K562 (cell line): ENCODE measurements around the gene CAPN5. TPM values are rescaled to one million over a fixed set of nuclear protein-coding genes. Genes with fewer than 3 reads are reported as not detected.

ENCODE experiments used
- ATAC-seq: fragments of 200-7000 bp; cut with Tn5 transposase; 3 replicates; pipeline ENCODE4 v1.9.1; 2020; ENCODE audit warnings: moderate library complexity
- BruUV-seq: library from RNA; stranded (reverse); fragments of 400-500 nt; replicated peaks from 2 replicates; lab custom pipeline; 2021; lab: Mats Ljungman, UMichigan
- CTCF ChIA-PET: fragments of 300-600 bp; formaldehyde crosslinking; extraction: SDS; loops from one replicate; lab custom pipeline; 2021; ENCODE audit warnings: low intra/inter-chr PET ratio; lab: Yijun Ruan, JAX
- POLR2A ChIA-PET: fragments of 300-600, 350-650 bp; sonication (Branson Sonifier 250); formaldehyde crosslinking; extraction: SDS; loops from one replicate; lab custom pipeline; 2021; ENCODE audit warnings: antibody characterized with exemption, inconsistent platforms; lab: Yijun Ruan, JAX
- DNase-seq, 4 experiments: peaks; one replicate each; pipeline versions ENCODE4 v3.0.0 to v3.0.0-alpha.2; 2011 to 2018; ENCODE audit warnings: low spot score in 3 of 4, mixed read lengths in 3 of 4; ENCODE audit errors: extremely low read depth in 1 of 4
- FAIRE-seq: peaks from 2 replicates; lab custom pipeline; 2011; peaks lifted over from hg19 to GRCh38; lab: Jason Lieb, UNC
- H2AFZ ChIP-seq: 2 replicates; pipeline ENCODE4 v1.6.0; 2011; ENCODE audit warnings: low read depth, low read length, control low read depth, inconsistent platforms
- H3K27ac ChIP-seq: fragments of 200-600 bp; 3 replicates; pipeline ENCODE4 v1.8.0; 2011; ENCODE audit warnings: low read depth, mild to moderate bottlenecking, control low read depth, inconsistent platforms, low read length, moderate library complexity, mixed read lengths; ENCODE audit errors: extremely low read depth
- H3K27me3 ChIP-seq, 2 experiments: fragments of 300-600 bp in 1 of 2; 2 replicates in 1 of 2; 3 replicates in 1 of 2; pipeline versions ENCODE4 v1.6.0 to v1.8.0; 2011; ENCODE audit warnings: inconsistent platforms in 2 of 2, low read length in 2 of 2, mild to moderate bottlenecking in 1 of 2, mixed read lengths in 1 of 2, moderate library complexity in 1 of 2; ENCODE audit not compliant: control insufficient read depth in 2 of 2, insufficient read depth in 2 of 2
- H3K36me3 ChIP-seq: fragments of 300-600 bp; 3 replicates; pipeline ENCODE4 v1.8.0; 2011; ENCODE audit warnings: mild to moderate bottlenecking, low read length, inconsistent platforms; ENCODE audit not compliant: control insufficient read depth, insufficient read depth
- H3K4me1 ChIP-seq, 2 experiments: fragments of 200-600 bp in 1 of 2; replicated peaks in 1 of 2; 2 replicates in 1 of 2; 3 replicates in 1 of 2; pipeline versions ENCODE4 v1.5.1 to v1.8.0; 2011; ENCODE audit warnings: inconsistent platforms in 2 of 2, low read length in 2 of 2, mild to moderate bottlenecking in 1 of 2, mixed read lengths in 1 of 2, moderate library complexity in 1 of 2; ENCODE audit not compliant: control insufficient read depth in 2 of 2, insufficient read depth in 2 of 2
- H3K4me2 ChIP-seq: 2 replicates; pipeline ENCODE4 v1.6.1; 2011; ENCODE audit warnings: low read length, control low read depth, inconsistent platforms, mixed read lengths; ENCODE audit not compliant: insufficient read depth
- H3K4me3 ChIP-seq: fragments of 200-600 bp; sonication (generic), shearing (Covaris generic); 2 replicates; pipeline ENCODE4 v1.5.1; 2016; ENCODE audit warnings: control low read depth, inconsistent platforms
- H3K79me2 ChIP-seq: fragments of 200-600 bp; 3 replicates; pipeline ENCODE4 v1.8.0; 2011; ENCODE audit warnings: low read length, inconsistent platforms; ENCODE audit not compliant: control insufficient read depth, insufficient read depth
- H3K9ac ChIP-seq, 2 experiments: 2 replicates each; pipeline versions ENCODE4 v1.6.0 to v1.6.1; 2011; ENCODE audit warnings: low read depth in 2 of 2, low read length in 2 of 2, control low read depth in 1 of 2, inconsistent platforms in 1 of 2, mild to moderate bottlenecking in 1 of 2, mixed read lengths in 1 of 2; ENCODE audit not compliant: insufficient read depth in 1 of 2
- H3K9me1 ChIP-seq: one replicate; pipeline ENCODE4 v1.6.0; 2011; ENCODE audit warnings: inconsistent platforms, mild to moderate bottlenecking, low read length, moderate library complexity; ENCODE audit not compliant: control insufficient read depth, insufficient read depth
- H3K9me3 ChIP-seq: replicated peaks from 2 replicates; pipeline ENCODE4 v1.5.1; 2011; ENCODE audit warnings: low read depth, low read length, inconsistent platforms; ENCODE audit not compliant: control insufficient read depth, insufficient read depth
- H4K20me1 ChIP-seq: replicated peaks from 2 replicates; pipeline ENCODE4 v1.6.1; 2011; ENCODE audit warnings: low read length, inconsistent platforms, mixed read lengths; ENCODE audit not compliant: control insufficient read depth, insufficient read depth
- ARNT ChIP-seq, 2 experiments: fragments of 450-650 bp; IDR thresholded peaks; 2 replicates each; pipeline ENCODE4 v1.6.1; 2016; ENCODE audit warnings: mild to moderate bottlenecking in 1 of 2
- CREBBP ChIP-seq: IDR thresholded peaks from one replicate; pipeline ENCODE4 v1.6.1; 2012; ENCODE audit warnings: low read depth, mild to moderate bottlenecking, control low read depth, inconsistent platforms, low read length
- ETS2 ChIP-seq: IDR thresholded peaks from 2 replicates; pipeline ENCODE4 v1.6.1; 2016; ENCODE audit warnings: borderline replicate concordance, missing genetic modification characterization, mild to moderate bottlenecking, moderate library complexity, missing compliant biosample characterization; ENCODE audit not compliant: poor library complexity, severe bottlenecking
- GTF2F1 ChIP-seq: IDR thresholded peaks from 2 replicates; pipeline ENCODE4 v1.6.1; 2011; ENCODE audit warnings: low read depth, low read length, improper control_type of control experiment
- JUND ChIP-seq, 2 experiments: IDR thresholded peaks; 2 replicates in 1 of 2; 3 replicates in 1 of 2; pipeline ENCODE4 v1.6.1; 2011; ENCODE audit warnings: borderline replicate concordance in 2 of 2, low read depth in 2 of 2, low read length in 2 of 2, improper control_type of control experiment in 1 of 2, missing biosample characterization in 1 of 2, missing genetic modification characterization in 1 of 2, missing genetic modification reagents in 1 of 2
- KHSRP ChIP-seq: fragments of 450-650 bp; IDR thresholded peaks from 2 replicates; pipeline ENCODE4 v1.6.1; 2017
- NR2C2 ChIP-seq, 2 experiments: fragments of 200-800 bp in 1 of 2; sonication (Bioruptor generic) in 1 of 2; sonication (generic) in 1 of 2; formaldehyde crosslinking in 1 of 2; IDR thresholded peaks; 2 replicates each; pipeline versions ENCODE4 v1.6.1 to v1.8.0; 2016 to 2022; ENCODE audit warnings: mild to moderate bottlenecking in 1 of 2, missing compliant biosample characterization in 1 of 2, missing genetic modification characterization in 1 of 2, missing genetic modification reagents in 1 of 2
- PHF20 ChIP-seq: fragments of 450-650 bp; IDR thresholded peaks from 2 replicates; pipeline ENCODE4 v1.6.1; 2018; ENCODE audit not compliant: partially characterized antibody
- POLR2AphosphoS5 ChIP-seq: IDR thresholded peaks from 2 replicates; pipeline ENCODE4 v1.6.1; 2011; ENCODE audit warnings: mild to moderate bottlenecking, low read depth, low read length, moderate library complexity; ENCODE audit not compliant: control insufficient read depth, insufficient read depth
- SMAD3 ChIP-seq: fragments of 450-650 bp; formaldehyde crosslinking; conservative IDR thresholded peaks from 2 replicates; pipeline ENCODE4 v1.4.0; 2020; ENCODE audit warnings: mild to moderate bottlenecking
- TARDBP ChIP-seq: fragments of 450-650 bp; IDR thresholded peaks from 2 replicates; pipeline ENCODE4 v1.6.1; 2016
- ZBTB17 ChIP-seq: fragments of 450-650 bp; formaldehyde crosslinking; IDR thresholded peaks from 2 replicates; pipeline ENCODE4 v1.4.0; 2020; ENCODE audit warnings: mild to moderate bottlenecking
- ZNF347 ChIP-seq: fragments of 450-650 bp; formaldehyde crosslinking; IDR thresholded peaks from 2 replicates; pipeline ENCODE4 v1.4.0; 2020; ENCODE audit warnings: low read depth, mild to moderate bottlenecking, moderate library complexity
- ZNF707 ChIP-seq: fragments of 250-450 bp; sonication (Bioruptor Pico); conservative IDR thresholded peaks from 2 replicates; pipeline ENCODE4 v1.8.0; 2022; ENCODE audit warnings: inconsistent platforms, mild to moderate bottlenecking, moderate library complexity
- ZNF780A ChIP-seq: fragments of 250-450 bp; sonication (Bioruptor Pico); IDR thresholded peaks from 2 replicates; pipeline ENCODE4 v1.5.0; 2021; ENCODE audit warnings: mild to moderate bottlenecking
- WGBS: fragments of 100-300 bp; shearing (Covaris generic); methylation state at CpG from one replicate; pipeline ENCODE4 v1.1.6; 2016; ENCODE audit warnings: low coverage, mixed read lengths; ENCODE audit not compliant: insufficient coverage; ENCODE audit errors: missing lambda C conversion rate; 5-methylcytosine and 5-hydroxymethylcytosine counted together
- in situ Hi-C: fragments of 300-500 bp; cut with MboI; formaldehyde crosslinking; loops from 4 replicates; pipeline ENCODE4 v1.15.0; 2018; ENCODE audit warnings: inconsistent platforms, mixed read lengths
- intact Hi-C: fragments of 100-400 bp; cut with micrococcal nuclease; formaldehyde crosslinking; loops from 2 replicates; pipeline ENCODE4 v1.14.2; 2022
- polyA plus RNA-seq, 8 experiments: library from polyadenylated mRNA; depleted of rRNA in 4 of 8; stranded (reverse) in 5 of 8; unstranded in 3 of 8; fragments of >200 nt; fragmentation: Nextera tagmentation in 2 of 8; fragmentation: Illumina TruSeq in 1 of 8; extraction: Ambion mirVana in 2 of 8; extraction: Trizol in 1 of 8; gene quantifications; 2 replicates each; pipeline versions ENCODE4 v1.2.1 to v1.2.3, GENCODE V29; 2011 to 2014; ENCODE audit warnings: inconsistent platforms in 1 of 8, missing spikeins in 1 of 8
- total RNA-seq, 7 experiments: library from RNA; depleted of rRNA in 6 of 7; stranded (reverse); fragments of >200 nt in 6 of 7; fragmentation: Illumina TruSeq in 2 of 7; extraction: Trizol in 2 of 7; gene quantifications; 2 replicates each; pipeline versions ENCODE4 v1.2.1 to v1.2.3, GENCODE V29; 2011 to 2021; ENCODE audit warnings: low replicate concordance in 1 of 7
- TF ChIP-seq, protein P1 (sequence below): sonication (generic); formaldehyde crosslinking; IDR thresholded peaks from 2 replicates; pipeline ENCODE4 v1.8.0; 2022; ENCODE audit warnings: missing genetic modification reagents, mild to moderate bottlenecking, borderline replicate concordance
- TF ChIP-seq, protein P2 (sequence below): IDR thresholded peaks from 2 replicates; pipeline ENCODE4 v1.6.1; 2011; ENCODE audit not compliant: insufficient read length; ENCODE audit errors: extremely low read depth
- TF ChIP-seq, protein P3 (sequence below): fragments of 250-450 bp; sonication (Bioruptor Pico); IDR thresholded peaks from 2 replicates; pipeline ENCODE4 v1.5.0; 2020; ENCODE audit warnings: mild to moderate bottlenecking, borderline replicate concordance

CAPN5 gene
- total and polyA plus RNA-seq, 9 of the 15 experiments (the other 6 are each of a cell fraction or from before 2014, with no cell fraction given): 0.04 to 0.44 (median 0.14) TPM; not detected in 2

DNA sequence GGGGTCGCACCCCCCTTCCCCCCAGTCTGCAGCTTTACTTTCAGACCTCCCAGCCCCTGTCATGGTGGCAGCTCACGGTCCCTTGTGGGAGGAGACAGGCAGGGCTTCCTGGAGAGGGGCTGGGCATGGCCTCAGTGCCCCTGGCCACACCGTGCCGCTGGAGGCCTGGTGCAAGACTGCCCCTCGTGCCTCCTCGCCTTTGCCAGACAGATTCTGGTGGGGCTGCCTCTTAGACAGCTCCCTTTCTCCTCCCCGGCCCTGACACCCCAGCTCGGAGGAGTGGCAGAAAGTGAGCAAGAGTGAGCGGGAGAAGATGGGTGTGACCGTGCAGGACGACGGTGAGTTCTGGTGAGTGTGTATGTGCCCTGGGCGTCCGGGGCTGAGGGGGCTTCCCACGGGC, 49.2 kb downstream of the CAPN5 start:
- intact Hi-C loops: loop anchor here (1.0 kb wide), 1 partner anchor 69 kb away; no protein-coding TSS in a partner anchor
- no peaks in the 10 kb centered on the region for H3K36me3 ChIP-seq
- ChIA-PET CTCF (no interaction called here), POLR2A (interaction anchor here (0.6 to 0.9 kb wide), 2 partner anchors 10 to 355 kb away, joined by 3 read pairs; no protein-coding TSS in a partner anchor)
- FAIRE-seq: no peak
- no peaks in the 10 kb centered on the region for H3K9me1 ChIP-seq
- no peak for DNase-seq
- no peak overlapping the region for H3K27ac ChIP-seq
- no peak overlapping the region for H3K9ac ChIP-seq
- H3K4me1 ChIP-seq: peaks cover 0 to 17% of the 10 kb centered on the region in 2 experiments; a peak in 2 of 5 replicates
- in situ Hi-C loops: no loop called here
- peaks cover 13 to 80% of the 10 kb centered on the region in 2 experiments; a peak in 4 of 5 replicates for H3K27me3 ChIP-seq
- TF ChIP-seq POLR2AphosphoS5: no peak
- no peak for TF ChIP-seq CREBBP
- TF ChIP-seq ARNT (IDR thresholded peaks at IDR 0.05): no peak
- no peak for TF ChIP-seq PHF20
- TF ChIP-seq, protein P1, sequence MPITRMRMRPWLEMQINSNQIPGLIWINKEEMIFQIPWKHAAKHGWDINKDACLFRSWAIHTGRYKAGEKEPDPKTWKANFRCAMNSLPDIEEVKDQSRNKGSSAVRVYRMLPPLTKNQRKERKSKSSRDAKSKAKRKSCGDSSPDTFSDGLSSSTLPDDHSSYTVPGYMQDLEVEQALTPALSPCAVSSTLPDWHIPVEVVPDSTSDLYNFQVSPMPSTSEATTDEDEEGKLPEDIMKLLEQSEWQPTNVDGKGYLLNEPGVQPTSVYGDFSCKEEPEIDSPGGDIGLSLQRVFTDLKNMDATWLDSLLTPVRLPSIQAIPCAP: no peak
- TF ChIP-seq, protein P2, sequence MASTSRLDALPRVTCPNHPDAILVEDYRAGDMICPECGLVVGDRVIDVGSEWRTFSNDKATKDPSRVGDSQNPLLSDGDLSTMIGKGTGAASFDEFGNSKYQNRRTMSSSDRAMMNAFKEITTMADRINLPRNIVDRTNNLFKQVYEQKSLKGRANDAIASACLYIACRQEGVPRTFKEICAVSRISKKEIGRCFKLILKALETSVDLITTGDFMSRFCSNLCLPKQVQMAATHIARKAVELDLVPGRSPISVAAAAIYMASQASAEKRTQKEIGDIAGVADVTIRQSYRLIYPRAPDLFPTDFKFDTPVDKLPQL: no peak
- no peak for TF ChIP-seq NR2C2 (CRISPR knock-in tag; IDR thresholded peaks at IDR 0.05)
- no peak for TF ChIP-seq NR2C2 (tag; IDR thresholded peaks at IDR 0.05)
- no peak for TF ChIP-seq ZNF347 (CRISPR knock-in tag)
- no peak for TF ChIP-seq TARDBP
- no peak for TF ChIP-seq ZNF780A
- no peak for TF ChIP-seq ETS2 (tag)
- TF ChIP-seq GTF2F1: no peak
- TF ChIP-seq, protein P3, sequence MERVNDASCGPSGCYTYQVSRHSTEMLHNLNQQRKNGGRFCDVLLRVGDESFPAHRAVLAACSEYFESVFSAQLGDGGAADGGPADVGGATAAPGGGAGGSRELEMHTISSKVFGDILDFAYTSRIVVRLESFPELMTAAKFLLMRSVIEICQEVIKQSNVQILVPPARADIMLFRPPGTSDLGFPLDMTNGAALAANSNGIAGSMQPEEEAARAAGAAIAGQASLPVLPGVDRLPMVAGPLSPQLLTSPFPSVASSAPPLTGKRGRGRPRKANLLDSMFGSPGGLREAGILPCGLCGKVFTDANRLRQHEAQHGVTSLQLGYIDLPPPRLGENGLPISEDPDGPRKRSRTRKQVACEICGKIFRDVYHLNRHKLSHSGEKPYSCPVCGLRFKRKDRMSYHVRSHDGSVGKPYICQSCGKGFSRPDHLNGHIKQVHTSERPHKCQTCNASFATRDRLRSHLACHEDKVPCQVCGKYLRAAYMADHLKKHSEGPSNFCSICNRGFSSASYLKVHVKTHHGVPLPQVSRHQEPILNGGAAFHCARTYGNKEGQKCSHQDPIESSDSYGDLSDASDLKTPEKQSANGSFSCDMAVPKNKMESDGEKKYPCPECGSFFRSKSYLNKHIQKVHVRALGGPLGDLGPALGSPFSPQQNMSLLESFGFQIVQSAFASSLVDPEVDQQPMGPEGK (CRISPR knock-in tag): no peak
- no peak for TF ChIP-seq ZNF707 (CRISPR knock-in tag)
- TF ChIP-seq JUND (IDR thresholded peaks at IDR 0.05; ENCODE audit: borderline replicate concordance, low read depth, low read length): no peak
- TF ChIP-seq JUND (tag; IDR thresholded peaks at IDR 0.05; ENCODE audit: borderline replicate concordance, low read depth, low read length): no peak
- no peak for TF ChIP-seq KHSRP
- no peak for TF ChIP-seq SMAD3 (CRISPR knock-in tag)
- TF ChIP-seq ZBTB17 (CRISPR knock-in tag): no peak
- no peaks in the 10 kb centered on the region for H3K9me3 ChIP-seq
- BruUV-seq: no TSS peak
- H3K4me2 ChIP-seq: no peak overlapping the region
- no peak for ATAC-seq
- H3K4me3 ChIP-seq: no peak overlapping the region
- H2AFZ ChIP-seq: no peak overlapping the region
- no peaks in the 10 kb centered on the region; the same call in 1 of the 2 replicates for H4K20me1 ChIP-seq
- H3K79me2 ChIP-seq: no peaks in the 10 kb centered on the region
- 5% methylated on average over 15 of the region's 15 CpGs for WGBS
